ENCODE results near the gene GRIK2.

Gene GRIK2

DNA sequence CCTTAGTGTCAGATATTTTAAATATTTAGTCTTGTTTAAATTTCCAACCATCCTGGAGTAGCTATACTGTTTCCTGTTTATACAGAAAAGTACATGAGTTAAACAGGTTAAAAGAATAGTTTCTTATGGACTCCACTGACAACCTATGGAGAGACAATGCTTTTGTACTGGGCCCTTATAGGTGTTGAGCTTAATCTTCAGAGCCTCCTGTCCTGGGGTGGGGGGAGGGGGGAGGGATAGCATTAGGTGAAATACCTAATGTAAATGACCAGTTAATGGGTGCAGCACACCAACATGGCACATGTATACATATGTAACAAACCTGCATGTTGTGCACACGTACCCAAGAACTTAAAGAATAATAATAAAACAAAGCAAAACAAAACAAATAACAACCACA lies 322.9 kb downstream of the GRIK2 start:
- Histone ChIP-seq H2BK120ac (ENCODE audit: insufficient read depth, low read length, poor library complexity) (no peak overlapping the region), H3K27me3 (ENCODE audit: insufficient read depth, low read length) (no peaks in the 10 kb centered on the region), H3K9ac (ENCODE audit: low read length) (no peak overlapping the region), H3K79me1 (ENCODE audit: low read length) (no peaks in the 10 kb centered on the region), H2AK5ac (ENCODE audit: low read length) (no peak overlapping the region), H4K12ac (ENCODE audit: low read depth, low read length) (no peak overlapping the region), H4K8ac (ENCODE audit: low read depth, low read length) (no peak overlapping the region), H3K4me2 (ENCODE audit: low read length) (no peak overlapping the region), H2AFZ (ENCODE audit: insufficient read depth, low read length, poor library complexity) (no peak overlapping the region), H3K4ac (ENCODE audit: low read depth, low read length) (no peak overlapping the region), H3K36me3 (ENCODE audit: control insufficient read depth in 1 of 2, insufficient read depth in 2 of 2, low read length in 2 of 2) (no peaks in the 10 kb centered on the region), H2BK5ac (ENCODE audit: low read depth, low read length, poor library complexity) (no peak overlapping the region), H3K9me3 (ENCODE audit: insufficient read depth, low read depth, low read length) (no peaks in the 10 kb centered on the region), H2BK12ac (ENCODE audit: low read length) (no peak overlapping the region), H3K14ac (ENCODE audit: low read length) (no peak overlapping the region), H4K91ac (ENCODE audit: low read depth, low read length) (no peak overlapping the region), H3K4me1 (ENCODE audit: control insufficient read depth in 1 of 2, insufficient read depth in 2 of 2, low read length in 2 of 2) (no peaks in the 10 kb centered on the region), H3K18ac (ENCODE audit: low read length) (no peak overlapping the region), H3K27ac (ENCODE audit: low read depth, low read length) (no peak overlapping the region), H3K23ac (ENCODE audit: low read length) (no peak overlapping the region), H3K79me2 (ENCODE audit: control insufficient read depth, insufficient read depth, low read length, poor library complexity) (no peaks in the 10 kb centered on the region), H3K4me3 (ENCODE audit: low read depth, low read length) (no peak overlapping the region)
- no CpG with 5 or more reads among the region's 1 CpG for WGBS (ENCODE audit: extremely low coverage, insufficient coverage, insufficient read length)
- DNase-seq = no peak

DNA sequence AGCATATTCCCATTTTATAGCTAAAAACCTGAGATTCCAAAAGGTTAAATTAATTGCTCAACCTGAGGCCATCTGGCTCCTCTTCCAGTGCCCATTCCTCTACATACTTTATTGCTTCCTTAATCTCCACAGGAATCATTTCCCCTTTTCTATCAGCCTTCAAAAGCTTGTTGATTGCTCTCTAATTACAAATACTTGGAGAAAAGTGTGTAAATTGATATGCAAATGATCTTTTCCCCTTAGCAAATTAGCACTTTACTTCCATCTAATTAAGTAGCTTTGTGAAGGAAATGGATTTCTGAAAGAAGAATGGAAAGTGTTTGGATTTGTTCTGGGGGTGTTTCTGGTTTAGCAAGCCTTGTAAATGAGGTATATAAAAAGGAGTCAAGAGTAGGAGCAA lies 323.3 kb downstream of the GRIK2 start:
- Histone ChIP-seq H3K4me2 (ENCODE audit: low read length) (no peak overlapping the region), H2BK5ac (ENCODE audit: low read depth, low read length, poor library complexity) (no peak overlapping the region), H3K79me1 (ENCODE audit: low read length) (no peaks in the 10 kb centered on the region), H2BK120ac (ENCODE audit: insufficient read depth, low read length, poor library complexity) (no peak overlapping the region), H2BK12ac (ENCODE audit: low read length) (no peak overlapping the region), H4K8ac (ENCODE audit: low read depth, low read length) (no peak overlapping the region), H3K9me3 (ENCODE audit: insufficient read depth, low read depth, low read length) (no peaks in the 10 kb centered on the region), H2AK5ac (ENCODE audit: low read length) (no peak overlapping the region), H4K12ac (ENCODE audit: low read depth, low read length) (no peak overlapping the region), H3K36me3 (ENCODE audit: control insufficient read depth in 1 of 2, insufficient read depth in 2 of 2, low read length in 2 of 2) (no peaks in the 10 kb centered on the region), H3K23ac (ENCODE audit: low read length) (no peak overlapping the region), H3K14ac (ENCODE audit: low read length) (no peak overlapping the region), H3K4me3 (ENCODE audit: low read depth, low read length) (no peak overlapping the region), H3K27me3 (ENCODE audit: insufficient read depth, low read length) (no peaks in the 10 kb centered on the region), H3K79me2 (ENCODE audit: control insufficient read depth, insufficient read depth, low read length, poor library complexity) (no peaks in the 10 kb centered on the region), H4K91ac (ENCODE audit: low read depth, low read length) (no peak overlapping the region), H3K27ac (ENCODE audit: low read depth, low read length) (no peak overlapping the region), H3K18ac (ENCODE audit: low read length) (no peak overlapping the region), H2AFZ (ENCODE audit: insufficient read depth, low read length, poor library complexity) (no peak overlapping the region), H3K4ac (ENCODE audit: low read depth, low read length) (no peak overlapping the region), H3K4me1 (ENCODE audit: control insufficient read depth in 1 of 2, insufficient read depth in 2 of 2, low read length in 2 of 2) (no peaks in the 10 kb centered on the region), H3K9ac (ENCODE audit: low read length) (no peak overlapping the region)
- DNase-seq = no peak

DNA sequence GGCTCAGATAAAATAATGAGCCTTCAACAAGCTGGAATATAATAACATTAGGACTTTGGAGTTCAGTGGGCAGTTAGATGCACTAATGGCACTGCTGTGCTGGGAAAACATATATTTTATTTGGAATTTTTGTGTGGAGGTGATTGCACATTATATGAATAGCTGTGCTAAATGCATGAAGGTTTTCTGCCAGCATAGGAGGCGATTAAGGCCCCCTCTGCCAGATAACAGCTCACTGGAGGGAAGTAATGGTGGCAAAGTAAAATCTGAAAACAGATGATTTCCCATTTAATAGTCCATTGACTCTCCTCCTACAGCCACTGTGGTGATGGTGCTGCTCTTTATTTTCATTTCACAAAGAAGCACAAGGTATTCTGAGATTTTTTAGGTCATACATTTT lies 326.0 kb downstream of the GRIK2 start:
- no peak overlapping the region for H2BK5ac ChIP-seq (ENCODE audit: low read depth, low read length, poor library complexity)
- no peak overlapping the region for H2AFZ ChIP-seq (ENCODE audit: insufficient read depth, low read length, poor library complexity)
- H3K4me2 ChIP-seq (ENCODE audit: low read length) = no peak overlapping the region
- no peak overlapping the region for H3K4ac ChIP-seq (ENCODE audit: low read depth, low read length)
- H3K14ac ChIP-seq (ENCODE audit: low read length) = no peak overlapping the region
- no peaks in the 10 kb centered on the region for H3K79me1 ChIP-seq (ENCODE audit: low read length)
- no peaks in the 10 kb centered on the region for H3K9me3 ChIP-seq (ENCODE audit: insufficient read depth, low read depth, low read length)
- no peak overlapping the region for H4K12ac ChIP-seq (ENCODE audit: low read depth, low read length)
- H3K9ac ChIP-seq (ENCODE audit: low read length) = no peak overlapping the region
- no peak overlapping the region for H2BK120ac ChIP-seq (ENCODE audit: insufficient read depth, low read length, poor library complexity)
- H2AK5ac ChIP-seq (ENCODE audit: low read length) = no peak overlapping the region
- H3K4me1 ChIP-seq (ENCODE audit: control insufficient read depth in 1 of 2, insufficient read depth in 2 of 2, low read length in 2 of 2) = no peaks in the 10 kb centered on the region
- H3K18ac ChIP-seq (ENCODE audit: low read length) = no peak overlapping the region
- no peak for DNase-seq
- no peak overlapping the region for H3K27ac ChIP-seq (ENCODE audit: low read depth, low read length)
- no CpG with 5 or more reads among the region's 1 CpG for WGBS (ENCODE audit: extremely low coverage, insufficient coverage, insufficient read length)
- H3K79me2 ChIP-seq (ENCODE audit: control insufficient read depth, insufficient read depth, low read length, poor library complexity) = no peaks in the 10 kb centered on the region
- H3K27me3 ChIP-seq (ENCODE audit: insufficient read depth, low read length) = no peaks in the 10 kb centered on the region
- H3K23ac ChIP-seq (ENCODE audit: low read length) = no peak overlapping the region
- no peaks in the 10 kb centered on the region for H3K36me3 ChIP-seq (ENCODE audit: control insufficient read depth in 1 of 2, insufficient read depth in 2 of 2, low read length in 2 of 2)
- no peak overlapping the region for H4K91ac ChIP-seq (ENCODE audit: low read depth, low read length)
- no peak overlapping the region for H2BK12ac ChIP-seq (ENCODE audit: low read length)
- H3K4me3 ChIP-seq (ENCODE audit: low read depth, low read length) = no peak overlapping the region
- no peak overlapping the region for H4K8ac ChIP-seq (ENCODE audit: low read depth, low read length)

DNA sequence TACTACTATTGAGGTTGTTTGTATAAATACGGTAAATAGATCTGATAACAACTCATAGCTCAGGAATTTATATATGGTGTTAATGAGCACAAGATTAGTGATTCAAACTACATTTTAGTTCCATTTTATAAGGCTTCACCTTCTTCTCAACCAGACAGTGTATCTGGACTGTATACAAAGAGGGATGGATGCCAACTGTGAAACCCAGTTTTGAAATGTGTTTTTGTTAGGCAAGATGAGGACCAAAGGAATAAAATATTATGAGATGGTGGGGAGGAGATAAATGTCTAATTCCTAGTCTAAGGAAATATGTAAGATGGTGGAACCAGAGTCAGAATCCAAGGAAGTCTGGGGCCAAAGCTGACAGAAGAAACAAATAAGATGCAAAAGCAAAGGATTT lies 329.0 kb downstream of the GRIK2 start:
- Histone ChIP-seq H3K9me3 (ENCODE audit: insufficient read depth, low read depth, low read length) (no peaks in the 10 kb centered on the region), H3K36me3 (ENCODE audit: control insufficient read depth in 1 of 2, insufficient read depth in 2 of 2, low read length in 2 of 2) (no peaks in the 10 kb centered on the region), H4K12ac (ENCODE audit: low read depth, low read length) (no peak overlapping the region), H3K4ac (ENCODE audit: low read depth, low read length) (no peak overlapping the region), H3K27ac (ENCODE audit: low read depth, low read length) (no peak overlapping the region), H3K4me3 (ENCODE audit: low read depth, low read length) (no peak overlapping the region), H3K9ac (ENCODE audit: low read length) (no peak overlapping the region), H3K79me1 (ENCODE audit: low read length) (no peaks in the 10 kb centered on the region), H3K4me2 (ENCODE audit: low read length) (no peak overlapping the region), H2AK5ac (ENCODE audit: low read length) (no peak overlapping the region), H2AFZ (ENCODE audit: insufficient read depth, low read length, poor library complexity) (no peak overlapping the region), H3K14ac (ENCODE audit: low read length) (no peak overlapping the region), H2BK12ac (ENCODE audit: low read length) (no peak overlapping the region), H3K23ac (ENCODE audit: low read length) (no peak overlapping the region), H3K27me3 (ENCODE audit: insufficient read depth, low read length) (no peaks in the 10 kb centered on the region), H4K91ac (ENCODE audit: low read depth, low read length) (no peak overlapping the region), H2BK120ac (ENCODE audit: insufficient read depth, low read length, poor library complexity) (no peak overlapping the region), H4K8ac (ENCODE audit: low read depth, low read length) (no peak overlapping the region), H2BK5ac (ENCODE audit: low read depth, low read length, poor library complexity) (no peak overlapping the region), H3K18ac (ENCODE audit: low read length) (no peak overlapping the region), H3K79me2 (ENCODE audit: control insufficient read depth, insufficient read depth, low read length, poor library complexity) (no peaks in the 10 kb centered on the region), H3K4me1 (ENCODE audit: control insufficient read depth in 1 of 2, insufficient read depth in 2 of 2, low read length in 2 of 2) (no peaks in the 10 kb centered on the region)
- no peak for DNase-seq
- no CpG with 5 or more reads among the region's 1 CpG for WGBS (ENCODE audit: extremely low coverage, insufficient coverage, insufficient read length)

Data from trophoblast cell (in vitro differentiated cells and primary cell).